ENCODE results near the gene TMEM205. TPM values are rescaled to one million over a fixed set of nuclear protein-coding genes. Genes with fewer than 3 reads are reported as not detected.
A peak's percentile ranks its signal among the peaks of the same experiment; 100 is the strongest.

TMEM205 gene
- total and polyA plus RNA-seq, 10 of the 15 experiments (the other 5 are each of a cell fraction or from before 2014, with no cell fraction given) = 27.8 to 144 (median 88.3) TPM

DNA sequence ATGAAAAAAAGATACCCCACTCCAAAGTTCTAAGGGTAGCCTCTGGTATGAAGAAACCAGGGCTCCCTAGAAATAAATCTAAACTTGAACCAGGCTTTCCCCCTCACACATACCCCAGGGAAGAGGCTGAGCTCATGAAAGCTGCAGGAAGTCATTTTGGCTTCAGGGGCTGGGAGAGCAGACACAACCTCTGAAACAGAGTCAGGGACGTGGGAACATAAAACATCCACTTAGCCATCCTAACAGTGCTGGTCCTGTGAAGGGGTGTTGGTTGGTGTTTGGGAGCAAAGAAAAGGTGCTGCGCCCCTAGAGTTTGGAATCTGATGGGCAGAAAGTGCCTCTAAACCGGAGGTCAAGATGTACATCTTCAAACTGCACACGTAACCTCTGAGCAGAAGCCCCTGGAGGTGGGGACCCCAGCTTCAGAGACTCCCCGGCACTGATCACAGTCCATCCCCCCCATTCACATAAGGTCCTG lies 22.4 kb downstream of the TMEM205 start:
- Histone ChIP-seq H3K27me3 (replicated peaks in 1 of 2; ENCODE audit: control insufficient read depth in 2 of 2, insufficient read depth in 2 of 2, low read length in 1 of 2) (no peaks in the 10 kb centered on the region), H3K4me3 (peak overlapping the region; percentile 27; the same call in 1 of the 2 replicates), H3K79me2 (ENCODE audit: control insufficient read depth, insufficient read depth, low read length) (no peaks in the 10 kb centered on the region), H3K9me3 (replicated peaks; ENCODE audit: control insufficient read depth, insufficient read depth, low read length) (peaks cover 3% of the 10 kb centered on the region; the same call in 1 of the 3 replicates), H3K4me1 (ENCODE audit: control insufficient read depth, insufficient read depth, low read length) (peaks cover 45% of the 10 kb centered on the region), H3K36me3 (ENCODE audit: control insufficient read depth in 2 of 2, insufficient read depth in 2 of 2, low read length in 1 of 2) (peaks cover 0 to 5% of the 10 kb centered on the region in 2 experiments; a peak in 2 of 4 replicates), H3K9ac (ENCODE audit: control insufficient read depth, insufficient read depth, low read length) (no peak overlapping the region; the same call in 1 of the 2 replicates), H3K27ac (ENCODE audit: control insufficient read depth, insufficient read depth) (peak overlapping the region; percentile 88), H3K4me2 (ENCODE audit: control insufficient read depth, insufficient read depth) (peak overlapping the region; percentile 81), H4K20me1 (ENCODE audit: control insufficient read depth, insufficient read depth) (no peaks in the 10 kb centered on the region), H2AFZ (ENCODE audit: control insufficient read depth, low read depth, low read length) (no peak overlapping the region)
- ChIA-PET SMC1A (ENCODE audit: uncharacterized antibody, unreplicated experiment) (interaction anchor here (1.0 to 2.2 kb wide), 7 partner anchors 8 to 160 kb away, joined by 3 to 16 read pairs (median 5); partner anchors contain the start of gene SWSAP1), CTCF (interaction anchor here (1.0 to 2.5 kb wide), 11 partner anchors 9 to 117 kb away, joined by 3 to 10 read pairs (median 4); partner anchors contain the start of genes CCDC159, RAB3D, SWSAP1 and TMEM205), RAD21 (ENCODE audit: unreplicated experiment) (interaction anchor here (0.6 to 2.2 kb wide), 5 partner anchors 16 to 159 kb away, joined by 3 to 11 read pairs (median 3); partner anchors contain the start of genes CCDC159, RAB3D and TMEM205), POLR2A (interaction anchor here (0.6 to 4.2 kb wide), 8 partner anchors 11 to 257 kb away, joined by 3 to 23 read pairs (median 6); partner anchors contain the start of genes CCDC159, RAB3D and TMEM205)
- DNase-seq (ENCODE audit: low read depth, low spot score) = no peak
- 33% methylated on average over 5 of the region's 5 CpGs for WGBS (ENCODE audit: insufficient coverage, insufficient replicate concordance, low lambda C conversion rate, missing lambda C conversion rate)
- TSS peak; percentile 65 for BruUV-seq (replicated peaks)
- no peak for TF ChIP-seq SIX5 (IDR thresholded peaks at IDR 0.05; ENCODE audit: low read depth, low read length, severe bottlenecking)
- no peak for TF ChIP-seq RAD21 (IDR thresholded peaks at IDR 0.05; ENCODE audit: insufficient read depth, low read depth, low read length)
- TF ChIP-seq ZBTB33 (IDR thresholded peaks at IDR 0.05) = no peak
- no peak for TF ChIP-seq TCF3 (IDR thresholded peaks at IDR 0.05; ENCODE audit: borderline replicate concordance, insufficient read depth, low read depth, low read length)
- no peak for TF ChIP-seq RUNX3 (IDR thresholded peaks at IDR 0.05; ENCODE audit: low read length)
- no peak for TF ChIP-seq CREB1 (IDR thresholded peaks at IDR 0.05; ENCODE audit: low read depth)
- TF ChIP-seq FOS (IDR thresholded peaks at IDR 0.05; ENCODE audit: borderline replicate concordance, extremely low read depth, insufficient read length) = no peak
- in situ Hi-C loops (cut with MboI) = no loop called here
- no peak for FAIRE-seq
- intact Hi-C loops (cut with micrococcal nuclease; ENCODE audit: unreplicated experiment) = no loop called here
- peak; percentile 17 for ATAC-seq
